Esophagus squamous epithelium (tissue), 5 donors: ENCODE measurements around the gene BCS1L. TPM values are rescaled to one million over a fixed set of nuclear protein-coding genes. Genes with fewer than 3 reads are reported as not detected.
"Not testable (repeated sequence)": the region's sequence is repeated elsewhere in the genome, so short reads cannot be mapped to it uniquely, and the experiment has no call there.

ENCODE experiments used
- DNase-seq: peaks from one replicate; lab custom pipeline; 2025; lab: John Stamatoyannopoulos, UW
- H3K27ac ChIP-seq, 4 donors: fragments of 200-600 bp; sonication (generic); one replicate each; pipeline ENCODE4 v1.5.1; 2016 to 2019; ENCODE audit warnings: mild to moderate bottlenecking in 1 of 4
- H3K27me3 ChIP-seq, 4 donors: fragments of 200-600 bp; sonication (generic); 1 replicate in 3 of 4; 2 replicates in 1 of 4; pipeline versions ENCODE4 v1.5.1 to v1.6.0; 2017 to 2021; ENCODE audit warnings: antibody characterized with exemption in 1 of 4
- H3K36me3 ChIP-seq, 3 donors: fragments of 200-600 bp; sonication (generic); one replicate each; pipeline ENCODE4 v1.5.1; 2016 to 2019
- H3K4me1 ChIP-seq, 3 donors: fragments of 200-600 bp; sonication (generic); one replicate each; pipeline ENCODE4 v1.5.1; 2017 to 2019
- H3K4me3 ChIP-seq, 4 donors: fragments of 200-600 bp; sonication (generic); 1 replicate in 3 of 4; 2 replicates in 1 of 4; pipeline ENCODE4 v1.5.1; 2016 to 2019; ENCODE audit warnings: mild to moderate bottlenecking in 2 of 4, moderate library complexity in 1 of 4
- H3K9me3 ChIP-seq, 3 donors: fragments of 200-600 bp; sonication (generic); one replicate each; pipeline ENCODE4 v1.5.1; 2016 to 2019
- POLR2A ChIP-seq, 4 donors: fragments of 450-650 bp; IDR thresholded peaks; one replicate each; pipeline ENCODE4 v1.6.1; 2017; ENCODE audit warnings: antibody characterized with exemption in 4 of 4, mild to moderate bottlenecking in 4 of 4, moderate library complexity in 3 of 4
- WGBS, 2 donors: methylation state at CpG; one replicate each; pipeline ENCODE4 v1.1.5; 2018; 5-methylcytosine and 5-hydroxymethylcytosine counted together
- intact Hi-C: fragments of 100-400 bp; cut with DNase I; formaldehyde crosslinking; loops from one replicate; pipeline ENCODE4 v1.15.0; 2022
- total RNA-seq, 4 donors: library from RNA; depleted of rRNA; stranded (reverse); fragments of >200 nt; gene quantifications; one replicate each; pipeline ENCODE4 v1.1.0, GENCODE V29; 2016
- TF ChIP-seq, protein P1 (sequence below), 6 experiments: fragments of 450-650 bp in 4 of 6; fragments of 200-600 bp in 2 of 6; sonication (generic) in 2 of 6; IDR thresholded peaks; one replicate each; pipeline ENCODE4 v1.5.1; 2016 to 2019; ENCODE audit warnings: antibody characterized with exemption in 6 of 6, mild to moderate bottlenecking in 4 of 6, moderate library complexity in 4 of 6
- donor health status: DM: yes; HTN: yes; CAD: no.

BCS1L gene
- total RNA-seq, 4 donors from 2014 or later, result 29.9 to 34.0 (median 30.6) TPM

DNA sequence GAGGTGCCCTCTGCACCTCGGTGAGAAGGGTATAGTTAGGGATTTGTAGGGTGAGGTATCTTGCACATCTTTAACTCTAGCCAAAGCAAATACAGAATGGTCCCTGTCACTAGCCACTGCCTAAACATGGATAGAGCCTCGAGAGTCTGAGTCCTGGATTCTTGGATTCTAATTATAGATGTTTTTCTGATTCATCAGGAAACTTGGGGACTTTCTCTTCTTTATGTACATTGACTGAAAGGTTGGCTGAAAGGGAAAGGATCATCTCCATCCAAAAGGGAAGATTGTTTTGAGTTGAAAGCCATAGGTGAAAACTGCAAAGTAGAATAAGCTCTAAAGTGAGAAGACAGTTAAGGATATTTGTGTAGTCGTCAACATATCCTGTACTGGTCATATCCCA is 20.6 kb downstream of the BCS1L start:
- Histone ChIP-seq H3K4me1 (no peaks in the 10 kb centered on the region), H3K36me3 (peaks cover 0 to 83% (median 5%) of the 10 kb centered on the region in 3 donors), H3K4me3 (no peak overlapping the region), H3K27me3 (no peaks in the 10 kb centered on the region), H3K9me3 (no peaks in the 10 kb centered on the region), H3K27ac (no peak overlapping the region)
- no peak for DNase-seq
- 77 to 79% methylated on average over 2 to 3 of the region's 3 CpGs for WGBS, 2 donors
- intact Hi-C loops, result no loop called here
- TF ChIP-seq POLR2A (IDR thresholded peaks at IDR 0.05), result no peak
- TF ChIP-seq, protein P1, sequence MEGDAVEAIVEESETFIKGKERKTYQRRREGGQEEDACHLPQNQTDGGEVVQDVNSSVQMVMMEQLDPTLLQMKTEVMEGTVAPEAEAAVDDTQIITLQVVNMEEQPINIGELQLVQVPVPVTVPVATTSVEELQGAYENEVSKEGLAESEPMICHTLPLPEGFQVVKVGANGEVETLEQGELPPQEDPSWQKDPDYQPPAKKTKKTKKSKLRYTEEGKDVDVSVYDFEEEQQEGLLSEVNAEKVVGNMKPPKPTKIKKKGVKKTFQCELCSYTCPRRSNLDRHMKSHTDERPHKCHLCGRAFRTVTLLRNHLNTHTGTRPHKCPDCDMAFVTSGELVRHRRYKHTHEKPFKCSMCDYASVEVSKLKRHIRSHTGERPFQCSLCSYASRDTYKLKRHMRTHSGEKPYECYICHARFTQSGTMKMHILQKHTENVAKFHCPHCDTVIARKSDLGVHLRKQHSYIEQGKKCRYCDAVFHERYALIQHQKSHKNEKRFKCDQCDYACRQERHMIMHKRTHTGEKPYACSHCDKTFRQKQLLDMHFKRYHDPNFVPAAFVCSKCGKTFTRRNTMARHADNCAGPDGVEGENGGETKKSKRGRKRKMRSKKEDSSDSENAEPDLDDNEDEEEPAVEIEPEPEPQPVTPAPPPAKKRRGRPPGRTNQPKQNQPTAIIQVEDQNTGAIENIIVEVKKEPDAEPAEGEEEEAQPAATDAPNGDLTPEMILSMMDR (IDR thresholded peaks at IDR 0.05), result no peak

DNA sequence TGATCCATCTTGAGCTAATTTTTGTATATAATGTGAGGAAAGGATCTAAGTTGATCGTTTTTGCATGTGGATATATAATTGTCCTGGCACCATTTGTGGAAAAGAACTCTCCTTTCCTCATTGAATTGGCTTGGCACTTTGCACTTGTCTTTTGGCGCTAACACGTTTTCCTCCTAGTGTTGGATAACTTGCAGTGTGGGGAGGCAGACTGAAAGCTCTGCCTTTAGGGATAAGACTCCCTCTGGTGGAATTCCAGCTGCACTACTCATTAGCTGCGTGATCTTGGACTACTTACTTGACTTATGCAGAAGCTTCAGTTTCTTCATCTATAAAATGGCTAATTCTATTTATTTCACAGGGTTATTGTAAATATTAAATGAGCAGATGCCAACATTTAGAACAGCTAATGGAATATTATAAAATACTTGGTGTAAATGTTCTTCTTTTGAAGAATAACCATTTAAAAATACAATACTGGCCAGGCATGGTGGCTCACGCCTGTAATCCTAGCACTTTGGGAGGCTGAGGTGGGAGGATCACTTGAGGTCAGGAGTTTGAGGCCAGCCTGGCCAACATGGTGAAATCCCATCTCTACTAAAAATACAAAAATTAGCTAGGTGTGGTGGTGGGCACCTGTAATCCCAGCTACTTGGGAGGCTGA is 28.0 kb downstream of the BCS1L start:
- H3K4me3 ChIP-seq, H3K27ac ChIP-seq, H3K4me1 ChIP-seq, DNase-seq, H3K27me3 ChIP-seq, H3K9me3 ChIP-seq, intact Hi-C loops: not testable (repeated sequence)
- WGBS, 2 donors, result 24% methylated on average over 5 of the region's 5 CpGs
- H3K36me3 ChIP-seq, result peaks cover 0 to 57% (median 13%) of the 10 kb centered on the region in 3 donors
- TF ChIP-seq, protein P1 (IDR thresholded peaks at IDR 0.05), result peak; percentile 30 to 83 (median 72)

- no peaks in the 10 kb centered on the region for H3K9me3 ChIP-seq
- DNase-seq, result no peak
- TF ChIP-seq, protein P1 (IDR thresholded peaks at IDR 0.05), result no peak
- no peak for TF ChIP-seq POLR2A (IDR thresholded peaks at IDR 0.05)
- H3K36me3 ChIP-seq, result peaks cover 0 to 71% (median 11%) of the 10 kb centered on the region in 3 donors
- no peaks in the 10 kb centered on the region for H3K4me1 ChIP-seq
- no peaks in the 10 kb centered on the region for H3K27me3 ChIP-seq
- intact Hi-C loops, result no loop called here
- no peak overlapping the region for H3K4me3 ChIP-seq
- H3K27ac ChIP-seq, result no peak overlapping the region
These were observed 31.8 kb downstream of the BCS1L start for GRCh38 chr2:218691234-218691633.

DNA sequence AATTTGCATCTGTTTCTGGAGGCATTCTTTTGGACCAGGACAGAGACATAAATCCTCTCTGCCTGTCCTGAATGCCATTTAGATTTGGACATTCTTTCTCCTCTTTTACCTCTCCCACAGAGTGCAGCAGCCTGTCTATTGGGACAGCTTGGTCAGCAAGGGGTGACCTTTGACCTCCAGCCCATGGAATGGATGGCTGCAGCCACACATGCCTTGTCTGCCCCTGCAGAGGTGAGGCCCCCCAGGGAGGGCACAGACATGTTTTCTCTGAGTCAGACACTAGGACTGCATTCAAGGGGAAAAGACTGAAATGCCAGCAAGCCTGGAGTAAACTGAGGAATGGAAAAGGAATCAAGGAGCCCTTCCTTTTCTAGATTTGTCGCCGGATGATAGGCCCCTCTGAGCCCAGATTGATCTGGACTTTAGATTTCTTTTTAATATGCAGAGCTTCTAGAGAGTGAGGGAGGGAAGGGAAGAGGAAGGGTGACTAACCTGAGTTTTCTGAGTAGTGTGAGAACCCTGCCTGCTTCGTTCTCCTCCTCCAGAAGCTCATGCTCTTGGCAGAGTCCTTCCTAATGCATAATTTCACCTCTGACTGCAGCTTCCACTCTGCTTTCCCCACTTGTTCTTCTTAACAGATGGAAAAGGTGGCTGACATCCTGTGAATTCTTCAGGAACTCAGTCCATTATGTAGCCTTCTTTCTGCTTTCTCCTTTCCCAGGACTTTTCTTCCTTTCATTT is 35.1 kb downstream of the BCS1L start:
- Histone ChIP-seq H3K9me3 (no peaks in the 10 kb centered on the region), H3K4me1 (no peaks in the 10 kb centered on the region), H3K27me3 (no peaks in the 10 kb centered on the region), H3K4me3 (no peak overlapping the region), H3K27ac (no peak overlapping the region), H3K36me3 (peaks cover 0 to 92% (median 17%) of the 10 kb centered on the region in 3 donors)
- TF ChIP-seq, protein P1 (IDR thresholded peaks at IDR 0.05), result no peak
- no peak for TF ChIP-seq POLR2A (IDR thresholded peaks at IDR 0.05)
- WGBS, 2 donors, result 91 to 94% methylated on average over 3 of the region's 3 CpGs
- DNase-seq, result no peak
- intact Hi-C loops, result no loop called here

DNA sequence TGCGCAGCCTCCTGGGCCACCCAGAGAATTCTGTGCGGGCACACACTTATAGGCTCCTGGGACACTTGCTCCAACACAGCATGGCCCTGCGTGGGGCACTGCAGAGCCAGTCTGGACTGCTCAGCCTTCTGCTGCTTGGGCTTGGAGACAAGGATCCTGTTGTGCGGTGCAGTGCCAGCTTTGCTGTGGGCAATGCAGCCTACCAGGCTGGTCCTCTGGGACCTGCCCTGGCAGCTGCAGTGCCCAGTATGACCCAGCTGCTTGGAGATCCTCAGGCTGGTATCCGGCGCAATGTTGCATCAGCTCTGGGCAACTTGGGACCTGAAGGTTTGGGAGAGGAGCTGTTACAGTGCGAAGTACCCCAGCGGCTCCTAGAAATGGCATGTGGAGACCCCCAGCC is 39.4 kb downstream of the BCS1L start:
- DNase-seq, result no peak
- TF ChIP-seq, protein P1 (IDR thresholded peaks at IDR 0.05), result no peak
- no peak for TF ChIP-seq POLR2A (IDR thresholded peaks at IDR 0.05)

More for the DNA sequence above, 39.4 kb downstream of the BCS1L start:
- no peaks in the 10 kb centered on the region for H3K4me1 ChIP-seq
- H3K9me3 ChIP-seq, result no peaks in the 10 kb centered on the region
- intact Hi-C loops, result no loop called here
- no peak overlapping the region for H3K4me3 ChIP-seq
- WGBS, 2 donors, result 93 to 100% methylated on average over 2 to 6 of the region's 8 CpGs
- H3K36me3 ChIP-seq, result peaks cover 0 to 70% (median 7%) of the 10 kb centered on the region in 3 donors
- no peaks in the 10 kb centered on the region for H3K27me3 ChIP-seq
- H3K27ac ChIP-seq, result no peak overlapping the region
